PC-3 (cell line): Measurements from ENCODE around the gene CTPS1. TPM values are rescaled to one million over a fixed set of nuclear protein-coding genes. Genes with fewer than 3 reads are reported as not detected.
A peak's percentile ranks its signal among the peaks of the same experiment; 100 is the strongest.

ENCODE experiments used
- ATAC-seq: fragments of 200-7000 bp; cut with Tn5 transposase; 2 replicates; pipeline ENCODE4 v1.9.1; 2020; ENCODE audit warnings: mild to moderate bottlenecking, moderate library complexity
- BruUV-seq: library from RNA; stranded (reverse); fragments of 400-500 nt; replicated peaks from 2 replicates; lab custom pipeline; 2021; lab: Mats Ljungman, UMichigan
- CTCF ChIA-PET: fragments of 300-600 bp; sonication (Branson Sonifier 250); formaldehyde crosslinking; loops from one replicate; lab custom pipeline; 2022; ENCODE audit warnings: antibody characterized with exemption; lab: Charles Lee
- POLR2A ChIA-PET: fragments of 300-600 bp; sonication (Branson Sonifier 250); formaldehyde crosslinking; loops from one replicate; lab custom pipeline; 2022; ENCODE audit warnings: antibody characterized with exemption; ENCODE audit not compliant: unreplicated experiment; lab: Charles Lee
- DNase-seq: peaks from one replicate; pipeline ENCODE4 v3.0.0-alpha.2; 2015
- H2AFZ ChIP-seq: fragments of 300-600 bp; sonication (generic); 2 replicates; pipeline ENCODE4 v1.6.0; 2016; ENCODE audit warnings: antibody characterized with exemption, low read length
- H3F3A ChIP-seq: fragments of 300-600 bp; sonication (generic); one replicate; pipeline ENCODE4 v1.6.0; 2017; ENCODE audit warnings: antibody characterized with exemption, low read length, control low read depth, mild to moderate bottlenecking; ENCODE audit not compliant: unreplicated experiment
- H3K27ac ChIP-seq: fragments of 300-600 bp; sonication (generic); 2 replicates; pipeline ENCODE4 v1.5.1; 2016; ENCODE audit warnings: mild to moderate bottlenecking, low read length
- H3K27me3 ChIP-seq: fragments of 300-600 bp; sonication (generic); 2 replicates; pipeline ENCODE4 v1.6.1; 2016; ENCODE audit warnings: low read length, mixed read lengths
- H3K36me3 ChIP-seq: fragments of 300-600 bp; sonication (generic); 2 replicates; pipeline ENCODE4 v1.6.1; 2016; ENCODE audit warnings: low read depth, mixed run types, low read length, mixed read lengths
- H3K4me1 ChIP-seq: fragments of 300-600 bp; sonication (generic); 2 replicates; pipeline ENCODE4 v1.5.1; 2016; ENCODE audit warnings: low read length; ENCODE audit not compliant: insufficient read depth
- H3K4me2 ChIP-seq: fragments of 300-600 bp; sonication (generic); 2 replicates; pipeline ENCODE4 v1.6.0; 2016; ENCODE audit warnings: low read length
- H3K4me3 ChIP-seq: fragments of 300-600 bp; sonication (generic); 2 replicates; pipeline ENCODE4 v1.5.1; 2016; ENCODE audit warnings: mild to moderate bottlenecking, low read length, mixed read lengths
- H3K79me2 ChIP-seq: fragments of 300-600 bp; sonication (generic); 2 replicates; pipeline ENCODE4 v1.6.1; 2017; ENCODE audit warnings: low read length, mixed read lengths
- H3K9ac ChIP-seq: fragments of 300-600 bp; sonication (generic); 2 replicates; pipeline ENCODE4 v1.6.0; 2016; ENCODE audit warnings: mild to moderate bottlenecking, low read length
- H3K9me2 ChIP-seq: fragments of 300-600 bp; sonication (generic); replicated peaks from 2 replicates; pipeline ENCODE4 v1.6.1; 2016; ENCODE audit warnings: mixed run types, low read length, mixed read lengths
- H3K9me3 ChIP-seq: fragments of 300-600 bp; sonication (generic); 2 replicates; pipeline ENCODE4 v1.6.1; 2016; ENCODE audit warnings: low read length, mixed read lengths
- H4K20me1 ChIP-seq: fragments of 300-600 bp; sonication (generic); 2 replicates; pipeline ENCODE4 v1.6.1; 2016; ENCODE audit warnings: low read length, mixed read lengths
- CTCF ChIP-seq: fragments of 300-600 bp; sonication (generic); conservative IDR thresholded peaks from 2 replicates; pipeline ENCODE4 v1.5.1; 2017; ENCODE audit warnings: antibody characterized with exemption, low read depth, mild to moderate bottlenecking, low read length
- EZH2 ChIP-seq: fragments of 300-600 bp; sonication (generic); IDR thresholded peaks from one replicate; pipeline ENCODE4 v1.6.1; 2017; ENCODE audit warnings: antibody characterized with exemption, mild to moderate bottlenecking, low read length; ENCODE audit not compliant: unreplicated experiment
- EZH2phosphoT487 ChIP-seq: fragments of 300-600 bp; sonication (generic); IDR thresholded peaks from 2 replicates; pipeline ENCODE4 v1.6.1; 2018; ENCODE audit warnings: mild to moderate bottlenecking, antibody characterized with exemption, low read length, borderline replicate concordance
- intact Hi-C: fragments of 100-400 bp; cut with micrococcal nuclease; formaldehyde crosslinking; loops from 2 replicates; pipeline ENCODE4 v1.9.0; 2023
- total RNA-seq: library from RNA; depleted of rRNA; stranded (reverse); fragments of >200 nt; gene quantifications from 2 replicates; pipeline ENCODE4 v1.2.3, GENCODE V29; 2014

Gene CTPS1
- total RNA-seq, 1 experiment from 2014 or later: 63.4 TPM

- Histone ChIP-seq H3K36me3 (no peaks in the 10 kb centered on the region; the same call in 1 of the 2 replicates), H3K27me3 (no peaks in the 10 kb centered on the region), H3K9ac (no peak overlapping the region), H3K4me2 (no peak overlapping the region), H3K4me3 (no peak overlapping the region), H3K4me1 (no peaks in the 10 kb centered on the region), H3K27ac (no peak overlapping the region), H2AFZ (no peak overlapping the region), H3F3A (peaks cover 4% of the 10 kb centered on the region), H4K20me1 (no peaks in the 10 kb centered on the region), H3K9me3 (no peaks in the 10 kb centered on the region), H3K79me2 (no peaks in the 10 kb centered on the region), H3K9me2 (no peaks in the 10 kb centered on the region)
- BruUV-seq: no TSS peak
- DNase-seq (no peak), ATAC-seq (no peak)
- intact Hi-C loops: no loop called here
- CTCF ChIA-PET: interaction anchor here (0.6 kb wide), 1 partner anchor 218 kb away, joined by 3 read pairs; no protein-coding TSS in a partner anchor
- TF ChIP-seq EZH2phosphoT487 (no peak), CTCF (no peak), EZH2 (no peak)
- POLR2A ChIA-PET: no interaction called here
These were observed 42.9 kb downstream of the CTPS1 start for GRCh38 chr1:41022424-41022823.

- Histone ChIP-seq H2AFZ (no peak overlapping the region), H3K9ac (no peak overlapping the region), H3K4me3 (no peak overlapping the region), H4K20me1 (no peaks in the 10 kb centered on the region), H3K9me2 (no peaks in the 10 kb centered on the region), H3K9me3 (no peaks in the 10 kb centered on the region), H3K27ac (no peak overlapping the region), H3K79me2 (no peaks in the 10 kb centered on the region), H3K36me3 (peaks cover 4% of the 10 kb centered on the region), H3K27me3 (no peaks in the 10 kb centered on the region), H3F3A (peaks cover 4% of the 10 kb centered on the region), H3K4me1 (no peaks in the 10 kb centered on the region), H3K4me2 (no peak overlapping the region)
- TF ChIP-seq CTCF: peak; percentile 52
- no peak for TF ChIP-seq EZH2
- no peak for TF ChIP-seq EZH2phosphoT487
- DNase-seq (peak; percentile 30), ATAC-seq (peak; percentile 49)
- intact Hi-C loops: no loop called here
- CTCF ChIA-PET: interaction anchor here (0.5 to 0.6 kb wide), 2 partner anchors 217 to 400 kb away, joined by 3 read pairs; no protein-coding TSS in a partner anchor
- POLR2A ChIA-PET: no interaction called here
- BruUV-seq: no TSS peak
These were observed 43.9 kb downstream of the CTPS1 start for GRCh38 chr1:41023279-41023990.

GRCh38 chr1:41024953-41025352 is 45.5 kb downstream of the CTPS1 start:
- H2AFZ ChIP-seq: no peak overlapping the region
- no peaks in the 10 kb centered on the region for H3K79me2 ChIP-seq
- H3K4me2 ChIP-seq: no peak overlapping the region
- ChIA-PET CTCF (no interaction called here), POLR2A (interaction anchor here (0.6 kb wide), 1 partner anchor 216 kb away, joined by 3 read pairs; no protein-coding TSS in a partner anchor)
- DNase-seq: no peak
- no TSS peak for BruUV-seq
- no peak for TF ChIP-seq EZH2
- no peak for TF ChIP-seq EZH2phosphoT487
- no peak for TF ChIP-seq CTCF
- no peaks in the 10 kb centered on the region for H4K20me1 ChIP-seq
- peaks cover 6% of the 10 kb centered on the region for H3K36me3 ChIP-seq
- no peaks in the 10 kb centered on the region for H3K4me1 ChIP-seq
- H3K4me3 ChIP-seq: no peak overlapping the region
- no peak overlapping the region for H3K27ac ChIP-seq
- intact Hi-C loops: no loop called here
- H3F3A ChIP-seq: peaks cover 4% of the 10 kb centered on the region
- H3K9me2 ChIP-seq: no peaks in the 10 kb centered on the region
- no peaks in the 10 kb centered on the region for H3K9me3 ChIP-seq
- no peaks in the 10 kb centered on the region for H3K27me3 ChIP-seq
- no peak overlapping the region for H3K9ac ChIP-seq
- no peak for ATAC-seq
